ENCODE results near the gene ADAMTS20. TPM values are rescaled to one million over a fixed set of nuclear protein-coding genes. Genes with fewer than 3 reads are reported as not detected.

Gene ADAMTS20, protein sequence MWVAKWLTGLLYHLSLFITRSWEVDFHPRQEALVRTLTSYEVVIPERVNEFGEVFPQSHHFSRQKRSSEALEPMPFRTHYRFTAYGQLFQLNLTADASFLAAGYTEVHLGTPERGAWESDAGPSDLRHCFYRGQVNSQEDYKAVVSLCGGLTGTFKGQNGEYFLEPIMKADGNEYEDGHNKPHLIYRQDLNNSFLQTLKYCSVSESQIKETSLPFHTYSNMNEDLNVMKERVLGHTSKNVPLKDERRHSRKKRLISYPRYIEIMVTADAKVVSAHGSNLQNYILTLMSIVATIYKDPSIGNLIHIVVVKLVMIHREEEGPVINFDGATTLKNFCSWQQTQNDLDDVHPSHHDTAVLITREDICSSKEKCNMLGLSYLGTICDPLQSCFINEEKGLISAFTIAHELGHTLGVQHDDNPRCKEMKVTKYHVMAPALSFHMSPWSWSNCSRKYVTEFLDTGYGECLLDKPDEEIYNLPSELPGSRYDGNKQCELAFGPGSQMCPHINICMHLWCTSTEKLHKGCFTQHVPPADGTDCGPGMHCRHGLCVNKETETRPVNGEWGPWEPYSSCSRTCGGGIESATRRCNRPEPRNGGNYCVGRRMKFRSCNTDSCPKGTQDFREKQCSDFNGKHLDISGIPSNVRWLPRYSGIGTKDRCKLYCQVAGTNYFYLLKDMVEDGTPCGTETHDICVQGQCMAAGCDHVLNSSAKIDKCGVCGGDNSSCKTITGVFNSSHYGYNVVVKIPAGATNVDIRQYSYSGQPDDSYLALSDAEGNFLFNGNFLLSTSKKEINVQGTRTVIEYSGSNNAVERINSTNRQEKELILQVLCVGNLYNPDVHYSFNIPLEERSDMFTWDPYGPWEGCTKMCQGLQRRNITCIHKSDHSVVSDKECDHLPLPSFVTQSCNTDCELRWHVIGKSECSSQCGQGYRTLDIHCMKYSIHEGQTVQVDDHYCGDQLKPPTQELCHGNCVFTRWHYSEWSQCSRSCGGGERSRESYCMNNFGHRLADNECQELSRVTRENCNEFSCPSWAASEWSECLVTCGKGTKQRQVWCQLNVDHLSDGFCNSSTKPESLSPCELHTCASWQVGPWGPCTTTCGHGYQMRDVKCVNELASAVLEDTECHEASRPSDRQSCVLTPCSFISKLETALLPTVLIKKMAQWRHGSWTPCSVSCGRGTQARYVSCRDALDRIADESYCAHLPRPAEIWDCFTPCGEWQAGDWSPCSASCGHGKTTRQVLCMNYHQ (N-terminal part only)
- 1 to 10 TPM in 1 of 2 donors, under 1 TPM in 1; 0.70 to 1.1 TPM for total RNA-seq
- 2.5 TPM for polyA plus RNA-seq (2013, experiment 1 of 2)
- 2.1 TPM for polyA plus RNA-seq (2013, experiment 2 of 2)
- long read RNA-seq, experiment 1, result 0 reads
- long read RNA-seq, experiment 2, result 0 reads
- long read RNA-seq, experiment 3, partial matches to known transcripts, result 0 of 1 reads
- long read RNA-seq, experiment 3, other reads (novel, unspliced or antisense), result 1 of 1 reads
- long read RNA-seq, experiment 4, result 0 reads

DNA sequence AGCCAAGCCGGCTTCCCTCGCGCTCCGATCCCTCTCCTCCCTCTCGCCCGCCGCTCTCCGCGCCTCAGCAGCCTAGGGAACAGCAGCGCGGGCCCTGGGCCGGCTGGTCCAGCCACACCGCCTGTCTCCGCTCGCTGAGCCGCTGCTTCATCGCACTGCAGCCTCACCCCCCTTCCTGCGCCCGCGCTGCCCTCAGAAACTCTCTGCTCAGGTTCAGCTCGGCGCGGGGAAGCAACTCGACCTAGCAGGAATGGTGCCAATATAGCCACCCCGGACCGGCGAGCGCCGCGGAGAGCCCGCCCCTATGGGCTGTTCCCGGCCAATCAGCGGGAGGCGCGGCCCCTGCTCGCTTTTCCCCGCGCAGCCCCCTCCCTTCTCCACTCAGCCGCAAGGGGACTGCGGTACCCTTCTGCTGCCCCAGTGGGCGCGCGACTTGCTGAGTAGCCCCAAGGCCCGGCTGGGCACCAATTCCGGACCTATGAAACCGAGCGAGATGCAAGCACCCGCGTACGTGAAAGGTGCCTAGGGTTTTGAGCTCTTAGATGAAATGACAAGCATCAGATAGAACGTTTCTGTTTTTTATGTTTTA is at the start of gene ADAMTS20:
ADAMTS20 (minus strand) TSS at position 233 of the 589 bp plus-strand sequence. CDS start 282 bp downstream, outside the sequence.
- Mint-ChIP-seq H3K4me1 (peaks cover 5% of the 10 kb centered on the region), H3K27me3 (ENCODE audit: insufficient read depth) (peaks cover 45% of the 10 kb centered on the region), H3K4me3 (peak within 1 kb of the TSS; percentile 71), H3K27ac (no peak within 1 kb of the TSS), H3K9me3 (peaks cover 7% of the 10 kb centered on the region), H3K36me3 (ENCODE audit: low read depth) (no peaks in the 10 kb centered on the region)
- H3K27me3 ChIP-seq (ENCODE audit: control insufficient read depth, insufficient read depth, low read length, poor library complexity, severe bottlenecking), result peaks cover 41% of the 10 kb centered on the region
- no peaks in the 10 kb centered on the region for H3K9me3 ChIP-seq (ENCODE audit: control insufficient read depth, low read length)
- peak; percentile 98 for DNase-seq
- TF ChIP-seq, protein P1, sequence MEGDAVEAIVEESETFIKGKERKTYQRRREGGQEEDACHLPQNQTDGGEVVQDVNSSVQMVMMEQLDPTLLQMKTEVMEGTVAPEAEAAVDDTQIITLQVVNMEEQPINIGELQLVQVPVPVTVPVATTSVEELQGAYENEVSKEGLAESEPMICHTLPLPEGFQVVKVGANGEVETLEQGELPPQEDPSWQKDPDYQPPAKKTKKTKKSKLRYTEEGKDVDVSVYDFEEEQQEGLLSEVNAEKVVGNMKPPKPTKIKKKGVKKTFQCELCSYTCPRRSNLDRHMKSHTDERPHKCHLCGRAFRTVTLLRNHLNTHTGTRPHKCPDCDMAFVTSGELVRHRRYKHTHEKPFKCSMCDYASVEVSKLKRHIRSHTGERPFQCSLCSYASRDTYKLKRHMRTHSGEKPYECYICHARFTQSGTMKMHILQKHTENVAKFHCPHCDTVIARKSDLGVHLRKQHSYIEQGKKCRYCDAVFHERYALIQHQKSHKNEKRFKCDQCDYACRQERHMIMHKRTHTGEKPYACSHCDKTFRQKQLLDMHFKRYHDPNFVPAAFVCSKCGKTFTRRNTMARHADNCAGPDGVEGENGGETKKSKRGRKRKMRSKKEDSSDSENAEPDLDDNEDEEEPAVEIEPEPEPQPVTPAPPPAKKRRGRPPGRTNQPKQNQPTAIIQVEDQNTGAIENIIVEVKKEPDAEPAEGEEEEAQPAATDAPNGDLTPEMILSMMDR (conservative IDR thresholded peaks at IDR 0.05), result peak; percentile 75
- no peaks in the 10 kb centered on the region for H3K36me3 ChIP-seq (ENCODE audit: control insufficient read depth, insufficient read depth, low read length)
- no peak within 1 kb of the TSS for H3K27ac ChIP-seq (ENCODE audit: low read depth, low read length)
- no peak within 1 kb of the TSS for H3K9ac ChIP-seq (ENCODE audit: extremely low read depth, low read length, poor library complexity, severe bottlenecking)
- H3K4me1 ChIP-seq (ENCODE audit: control insufficient read depth, insufficient read depth, low read length), result no peaks in the 10 kb centered on the region
- 0 to 1% methylated on average over 18 to 51 of the region's 51 CpGs for WGBS, 2 experiments (ENCODE audit: insufficient coverage in 1 of 2, insufficient read length in 1 of 2)
- peak within 1 kb of the TSS; percentile 79 for H3K4me3 ChIP-seq (ENCODE audit: low read length)

- Mint-ChIP-seq H3K27me3 (ENCODE audit: insufficient read depth) (no peaks in the 10 kb centered on the region), H3K4me3 (no peak overlapping the region), H3K4me1 (no peaks in the 10 kb centered on the region), H3K9me3 (no peaks in the 10 kb centered on the region), H3K27ac (no peak overlapping the region), H3K36me3 (ENCODE audit: low read depth) (no peaks in the 10 kb centered on the region)
- H3K9ac ChIP-seq (ENCODE audit: extremely low read depth, low read length, poor library complexity, severe bottlenecking), result no peak overlapping the region
- no peaks in the 10 kb centered on the region for H3K36me3 ChIP-seq (ENCODE audit: control insufficient read depth, insufficient read depth, low read length)
- 60% methylated on average over 1 of the region's 1 CpG; no CpG with 5 or more reads in 1 of the 2 experiments for WGBS, 2 experiments (ENCODE audit: insufficient coverage in 1 of 2, insufficient read length in 1 of 2)
- no peak for DNase-seq
- no peak overlapping the region for H3K27ac ChIP-seq (ENCODE audit: low read depth, low read length)
- H3K4me3 ChIP-seq (ENCODE audit: low read length), result no peak overlapping the region
- TF ChIP-seq, protein P1 (conservative IDR thresholded peaks at IDR 0.05), result no peak
- H3K9me3 ChIP-seq (ENCODE audit: control insufficient read depth, low read length), result no peaks in the 10 kb centered on the region
- no peaks in the 10 kb centered on the region for H3K27me3 ChIP-seq (ENCODE audit: control insufficient read depth, insufficient read depth, low read length, poor library complexity, severe bottlenecking)
- no peaks in the 10 kb centered on the region for H3K4me1 ChIP-seq (ENCODE audit: control insufficient read depth, insufficient read depth, low read length)
Measured at GRCh38 chr12:43599708-43600107, 47.7 kb upstream of the ADAMTS20 start.

All from endodermal cell (in vitro differentiated cells).